IPS-20b (cell line): ENCODE data around the gene CHD9.
"Not testable (repeated sequence)": the region's sequence is repeated elsewhere in the genome, so short reads cannot be mapped to it uniquely, and the experiment has no call there.

ENCODE experiments used
- H3K27ac ChIP-seq: one replicate; pipeline ENCODE4 v1.5.1; 2013; ENCODE audit warnings: low read length
- H3K27me3 ChIP-seq: 2 replicates; pipeline ENCODE4 v1.6.1; 2013; ENCODE audit warnings: mild to moderate bottlenecking, low read length, inconsistent platforms; ENCODE audit not compliant: insufficient read depth
- H3K36me3 ChIP-seq: 2 replicates; pipeline ENCODE4 v1.6.1; 2013; ENCODE audit warnings: low read depth, mild to moderate bottlenecking, inconsistent platforms, low read length, moderate library complexity; ENCODE audit not compliant: insufficient read depth
- H3K4me1 ChIP-seq: 2 replicates; pipeline ENCODE4 v1.6.1; 2013; ENCODE audit warnings: mild to moderate bottlenecking, control low read depth, inconsistent platforms, low read length, moderate library complexity; ENCODE audit not compliant: insufficient read depth
- H3K4me3 ChIP-seq: 2 replicates; pipeline ENCODE4 v1.5.1; 2013; ENCODE audit warnings: mild to moderate bottlenecking, low read length, inconsistent platforms
- H3K9ac ChIP-seq: 2 replicates; pipeline ENCODE4 v1.6.1; 2013; ENCODE audit warnings: low read depth, mild to moderate bottlenecking, inconsistent platforms, low read length, moderate library complexity
- H3K9me3 ChIP-seq: 2 replicates; pipeline ENCODE4 v1.6.1; 2013; ENCODE audit warnings: mild to moderate bottlenecking, low read depth, low read length, inconsistent platforms; ENCODE audit not compliant: insufficient read depth

CHD9 gene

DNA sequence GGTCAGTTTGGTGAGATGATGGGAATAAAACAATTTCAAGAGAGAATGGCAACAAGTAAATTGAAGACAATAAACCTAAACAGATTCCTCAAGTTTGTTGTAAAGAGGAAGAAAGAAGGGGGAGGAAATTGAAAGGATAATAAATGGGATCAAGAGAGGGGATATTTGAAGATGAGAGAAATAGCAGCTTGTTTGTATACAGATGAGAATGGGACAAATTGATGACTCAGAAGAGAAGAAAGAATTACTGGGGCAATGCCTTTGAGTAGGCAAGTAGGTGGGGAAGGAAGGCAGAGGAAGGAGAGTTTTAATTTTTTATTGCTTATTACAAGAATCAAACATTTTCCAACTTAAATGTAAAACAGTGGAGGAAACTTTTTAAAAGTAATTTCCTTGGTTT is 98.3 kb downstream of the CHD9 start:
- H3K4me3 ChIP-seq = no peak overlapping the region
- peaks cover 2% of the 10 kb centered on the region; the same call in 1 of the 2 replicates for H3K4me1 ChIP-seq
- peaks cover 21% of the 10 kb centered on the region for H3K36me3 ChIP-seq
- no peak overlapping the region for H3K9ac ChIP-seq
- H3K27me3 ChIP-seq = no peaks in the 10 kb centered on the region
- peaks cover 4% of the 10 kb centered on the region; the same call in 1 of the 2 replicates for H3K9me3 ChIP-seq
- no peak overlapping the region for H3K27ac ChIP-seq

DNA sequence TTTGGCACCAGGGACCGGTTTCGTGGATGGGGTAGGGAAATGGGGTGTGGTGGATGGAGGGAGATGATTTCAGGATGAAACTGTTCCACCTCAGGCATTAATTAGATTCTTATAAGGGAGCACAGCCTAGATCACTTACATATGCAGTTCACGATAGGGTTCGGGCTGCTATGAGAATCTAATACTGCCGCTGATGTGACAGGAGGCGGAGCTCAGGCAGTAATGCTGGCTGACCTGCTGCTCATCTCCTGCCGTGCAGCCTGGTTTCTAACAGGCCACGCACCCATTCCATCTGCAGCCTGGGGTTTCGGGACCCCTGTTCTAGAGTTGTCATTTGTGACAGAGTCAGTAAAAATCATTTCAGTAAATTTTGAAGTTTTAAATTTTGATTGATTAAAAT is 99.7 kb downstream of the CHD9 start:
- Histone ChIP-seq H3K27ac (no peak overlapping the region), H3K9ac (no peak overlapping the region), H3K36me3 (peaks cover 21% of the 10 kb centered on the region)

DNA sequence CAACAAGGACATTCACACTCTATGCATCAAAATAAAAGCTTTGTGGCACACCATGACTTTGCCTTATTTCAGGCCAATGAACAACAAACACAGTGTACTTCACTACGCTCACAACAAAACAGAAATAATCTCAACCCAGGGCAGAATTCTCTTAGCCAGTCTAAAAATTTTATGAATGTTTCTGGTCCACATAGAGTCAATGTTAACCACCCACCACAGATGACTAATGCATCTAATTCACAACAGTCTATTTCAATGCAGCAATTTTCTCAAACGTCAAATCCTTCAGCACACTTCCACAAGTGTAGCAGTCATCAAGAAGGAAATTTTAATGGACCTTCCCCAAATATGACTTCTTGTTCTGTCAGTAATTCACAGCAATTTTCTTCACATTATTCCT is 101.7 kb downstream of the CHD9 start:
- Histone ChIP-seq H3K4me3 (no peak overlapping the region), H3K27ac (no peak overlapping the region), H3K4me1 (peaks cover 2% of the 10 kb centered on the region; the same call in 1 of the 2 replicates), H3K9me3 (no peaks in the 10 kb centered on the region), H3K36me3 (peaks cover 21% of the 10 kb centered on the region), H3K9ac (no peak overlapping the region), H3K27me3 (no peaks in the 10 kb centered on the region)

More for the DNA sequence above, 99.7 kb downstream of the CHD9 start:
- Histone ChIP-seq H3K4me1 (peaks cover 2% of the 10 kb centered on the region; the same call in 1 of the 2 replicates), H3K9me3 (peaks cover 4% of the 10 kb centered on the region; the same call in 1 of the 2 replicates), H3K27me3 (no peaks in the 10 kb centered on the region), H3K4me3 (no peak overlapping the region)

- no peaks in the 10 kb centered on the region for H3K4me1 ChIP-seq
- H3K27ac ChIP-seq = no peak overlapping the region
- peaks cover 21% of the 10 kb centered on the region for H3K36me3 ChIP-seq
- no peak overlapping the region for H3K9ac ChIP-seq
- no peaks in the 10 kb centered on the region for H3K27me3 ChIP-seq
- H3K9me3 ChIP-seq = no peaks in the 10 kb centered on the region
- no peak overlapping the region for H3K4me3 ChIP-seq
Measured at GRCh38 chr16:53159781-53160436, 105.1 kb downstream of the CHD9 start.

GRCh38 chr16:53166099-53166498 is 111.3 kb downstream of the CHD9 start:
- Histone ChIP-seq H3K9ac (no peak overlapping the region), H3K4me3 (no peak overlapping the region), H3K36me3 (no peaks in the 10 kb centered on the region), H3K4me1 (no peaks in the 10 kb centered on the region), H3K27ac (no peak overlapping the region), H3K27me3 (no peaks in the 10 kb centered on the region), H3K9me3 (no peaks in the 10 kb centered on the region)

DNA sequence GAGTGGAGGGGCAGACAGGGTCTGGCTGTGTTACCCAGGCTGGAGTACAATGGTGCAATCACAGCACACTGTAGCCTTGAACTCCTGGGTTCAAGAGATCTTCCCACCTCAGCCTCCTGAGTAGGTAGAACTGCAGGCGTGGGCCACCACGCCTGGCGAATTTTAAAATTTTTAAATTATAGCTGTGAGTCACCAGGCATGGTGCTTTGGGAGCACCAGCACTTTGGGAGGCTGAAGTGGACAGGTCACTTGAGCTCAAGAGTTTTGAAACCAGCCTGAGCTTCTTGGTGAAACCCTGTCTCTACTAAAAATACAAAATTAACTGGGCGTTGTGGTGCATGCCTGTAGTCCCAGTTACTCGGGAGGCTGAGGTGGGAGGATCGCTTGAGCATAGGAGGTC is 114.0 kb downstream of the CHD9 start:
- Histone ChIP-seq H3K9ac (no peak overlapping the region), H3K4me1 (no peaks in the 10 kb centered on the region), H3K27ac (no peak overlapping the region), H3K36me3 (no peaks in the 10 kb centered on the region), H3K9me3 (no peaks in the 10 kb centered on the region), H3K4me3 (no peak overlapping the region), H3K27me3 (no peaks in the 10 kb centered on the region)

DNA sequence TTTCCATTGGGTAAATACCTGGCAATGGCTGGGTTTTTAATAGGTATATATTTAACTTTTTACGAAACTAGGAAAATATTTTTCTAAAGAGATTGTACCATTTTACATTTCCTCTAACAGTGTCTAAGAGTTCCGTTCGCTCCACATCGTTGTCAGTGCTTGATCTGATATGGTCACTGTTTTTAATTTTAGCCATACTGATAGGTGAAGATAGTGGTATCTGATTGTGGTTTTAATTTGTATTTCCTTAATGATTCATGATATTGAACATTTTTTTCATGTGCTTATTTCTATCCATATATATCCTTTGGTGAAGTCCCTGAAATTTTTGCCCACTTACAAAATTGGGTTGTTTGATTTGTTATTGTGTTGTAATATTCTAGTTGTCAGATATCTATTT is 117.7 kb downstream of the CHD9 start:
- H3K27ac ChIP-seq = no peak overlapping the region
- H3K36me3 ChIP-seq = no peaks in the 10 kb centered on the region

DNA sequence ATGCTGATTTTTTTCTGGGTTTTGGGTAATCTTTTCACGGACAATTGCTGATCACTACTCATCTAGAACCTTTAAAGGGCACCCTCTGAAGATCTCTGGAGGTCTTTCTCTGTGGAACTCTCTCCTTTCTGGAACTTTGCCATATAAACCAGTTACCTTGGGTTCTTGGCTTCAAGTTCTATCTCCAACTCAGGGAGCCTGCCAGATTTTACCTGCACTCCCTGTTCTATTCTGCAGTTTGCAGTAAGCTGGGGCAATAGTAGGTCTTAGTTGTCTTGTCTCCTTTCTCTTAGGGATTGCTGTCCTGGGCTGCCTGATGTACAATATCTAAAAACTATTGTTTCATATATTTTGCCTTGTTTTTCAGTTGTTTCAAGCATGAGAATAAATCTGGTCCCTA is 120.3 kb downstream of the CHD9 start:
- H3K27me3 ChIP-seq = no peaks in the 10 kb centered on the region
- H3K36me3 ChIP-seq = no peaks in the 10 kb centered on the region
- H3K9ac ChIP-seq = no peak overlapping the region
- H3K4me3 ChIP-seq = no peak overlapping the region
- H3K9me3 ChIP-seq = no peaks in the 10 kb centered on the region
- H3K27ac ChIP-seq = no peak overlapping the region
- H3K4me1 ChIP-seq = no peaks in the 10 kb centered on the region

More for the DNA sequence above, 117.7 kb downstream of the CHD9 start:
- Histone ChIP-seq H3K27me3 (no peaks in the 10 kb centered on the region), H3K9ac (no peak overlapping the region), H3K4me1 (no peaks in the 10 kb centered on the region), H3K4me3 (no peak overlapping the region), H3K9me3 (no peaks in the 10 kb centered on the region)

- Histone ChIP-seq H3K4me1 (no peaks in the 10 kb centered on the region), H3K4me3 (no peak overlapping the region), H3K36me3 (no peaks in the 10 kb centered on the region), H3K27ac (no peak overlapping the region), H3K9me3 (no peaks in the 10 kb centered on the region), H3K27me3 (no peaks in the 10 kb centered on the region), H3K9ac (no peak overlapping the region)
Measured at GRCh38 chr16:53176434-53176833, 121.6 kb downstream of the CHD9 start.

DNA sequence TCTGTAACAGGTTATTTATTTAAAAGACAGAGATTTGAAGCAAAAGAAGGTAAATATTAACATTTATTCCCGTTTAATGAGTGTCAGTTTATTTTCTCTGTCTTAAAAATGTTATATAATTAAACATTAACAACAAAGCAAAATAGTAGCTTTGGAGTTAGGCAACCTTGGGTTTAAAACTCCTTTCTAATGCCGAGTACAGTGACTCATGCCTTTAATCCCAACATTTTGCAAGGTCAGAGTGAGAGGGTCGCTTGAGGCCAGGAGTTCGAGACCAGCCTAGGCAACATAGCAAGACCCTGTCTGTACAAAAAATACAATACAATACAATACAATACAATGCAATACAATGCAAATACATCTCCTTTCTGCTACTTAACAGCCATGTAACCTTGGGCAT is 128.7 kb downstream of the CHD9 start:
- Histone ChIP-seq H3K36me3 (0 out of 2 replicates have a peak, but pooled peaks cover 12% of the 10 kb centered on the region), H3K9ac (no peak overlapping the region), H3K4me1 (no peaks in the 10 kb centered on the region), H3K27me3 (no peaks in the 10 kb centered on the region), H3K4me3 (no peak overlapping the region), H3K27ac (no peak overlapping the region), H3K9me3 (peaks cover 30% of the 10 kb centered on the region)

- H3K27me3 ChIP-seq, H3K27ac ChIP-seq, H3K4me3 ChIP-seq, H3K4me1 ChIP-seq, H3K9ac ChIP-seq: not testable (repeated sequence)
- 0 out of 2 replicates have a peak, but pooled peaks cover 12% of the 10 kb centered on the region for H3K36me3 ChIP-seq
- H3K9me3 ChIP-seq = peaks cover 30% of the 10 kb centered on the region
Measured at GRCh38 chr16:53185741-53186140, 130.9 kb downstream of the CHD9 start.

DNA sequence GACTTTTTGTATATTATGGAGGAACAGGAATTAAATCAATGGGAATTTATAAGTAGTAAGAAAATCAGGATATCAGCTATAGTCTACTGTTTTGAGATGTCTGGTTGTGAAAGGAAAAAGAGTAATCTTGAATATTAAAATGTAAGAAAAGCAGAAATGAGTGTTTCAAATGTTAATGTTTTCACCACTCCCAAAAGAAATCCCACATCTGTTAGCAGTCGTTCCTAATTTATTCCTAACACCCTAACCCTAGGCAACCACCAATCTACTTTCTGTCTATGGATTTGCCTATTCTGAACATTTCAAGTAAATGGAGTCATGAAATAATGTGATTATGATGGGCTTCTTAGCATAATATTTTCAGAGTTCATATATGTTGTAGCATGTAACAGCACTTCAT is 133.0 kb downstream of the CHD9 start:
- Histone ChIP-seq H3K4me1 (no peaks in the 10 kb centered on the region), H3K36me3 (0 out of 2 replicates have a peak, but pooled peaks cover 12% of the 10 kb centered on the region), H3K4me3 (no peak overlapping the region), H3K9me3 (peaks cover 30% of the 10 kb centered on the region), H3K27me3 (no peaks in the 10 kb centered on the region), H3K27ac (no peak overlapping the region), H3K9ac (no peak overlapping the region)
